CD14-positive monocyte (primary cell): ENCODE measurements around the gene CR1L. TPM values are rescaled to one million over a fixed set of nuclear protein-coding genes. Genes with fewer than 3 reads are reported as not detected.

Experiments
- DNase-seq, 3 donors: peaks; one replicate each; pipeline ENCODE4 v3.0.0-alpha.2; 2011 to 2022
- H2AFZ ChIP-seq: 2 replicates; pipeline ENCODE4 v1.6.0; 2012; ENCODE audit warnings: mild to moderate bottlenecking, low read depth, low read length, inconsistent platforms; ENCODE audit not compliant: insufficient read depth, poor library complexity, severe bottlenecking
- H3K27ac ChIP-seq, 2 donors: 1 replicate in 1 of 2; 2 replicates in 1 of 2; pipeline ENCODE4 v1.5.1; 2012 to 2013; ENCODE audit warnings: low read length in 2 of 2, control low read depth in 1 of 2, inconsistent platforms in 1 of 2, low read depth in 1 of 2, mild to moderate bottlenecking in 1 of 2
- H3K27me3 ChIP-seq, 2 donors: one replicate each; pipeline versions ENCODE4 v1.6.0 to v1.6.1; 2011 to 2013; ENCODE audit warnings: low read length in 2 of 2; ENCODE audit not compliant: control insufficient read depth in 2 of 2, insufficient read depth in 2 of 2
- H3K36me3 ChIP-seq, 2 donors: replicated peaks in 1 of 2; 1 replicate in 1 of 2; 2 replicates in 1 of 2; pipeline versions ENCODE4 v1.5.1 to v1.6.1; 2012 to 2013; ENCODE audit warnings: low read length in 2 of 2, control low read depth in 1 of 2, inconsistent platforms in 1 of 2, mild to moderate bottlenecking in 1 of 2; ENCODE audit not compliant: insufficient read depth in 2 of 2, control insufficient read depth in 1 of 2
- H3K4me1 ChIP-seq, 2 donors: 1 replicate in 1 of 2; 2 replicates in 1 of 2; pipeline versions ENCODE4 v1.5.1 to v1.6.1; 2012 to 2013; ENCODE audit warnings: low read length in 2 of 2, control low read depth in 1 of 2, inconsistent platforms in 1 of 2, mild to moderate bottlenecking in 1 of 2, moderate library complexity in 1 of 2; ENCODE audit not compliant: insufficient read depth in 2 of 2, control insufficient read depth in 1 of 2
- H3K4me2 ChIP-seq: replicated peaks from 2 replicates; pipeline ENCODE3; 2012; ENCODE audit warnings: low read length, moderate library complexity, mild to moderate bottlenecking; ENCODE audit not compliant: poor library complexity, severe bottlenecking; ENCODE audit errors: extremely low read depth
- H3K4me3 ChIP-seq, 3 experiments: fragments of 200-600 bp in 1 of 3; sonication (generic) in 1 of 3; replicated peaks in 1 of 3; 1 replicate in 2 of 3; 2 replicates in 1 of 3; pipeline ENCODE4 v1.5.1; 2011 to 2013; ENCODE audit warnings: low read length in 3 of 3, mild to moderate bottlenecking in 3 of 3, control low read depth in 2 of 3, low read depth in 2 of 3, inconsistent platforms in 1 of 3, moderate library complexity in 1 of 3
- H3K79me2 ChIP-seq: 2 replicates; pipeline ENCODE4 v1.6.0; 2012; ENCODE audit warnings: mild to moderate bottlenecking, control low read depth, inconsistent platforms, low read length, moderate library complexity; ENCODE audit not compliant: insufficient read depth
- H3K9ac ChIP-seq: 2 replicates; pipeline ENCODE4 v1.6.0; 2017; ENCODE audit warnings: low read length, mild to moderate bottlenecking; ENCODE audit not compliant: insufficient read depth, poor library complexity, severe bottlenecking
- H3K9me3 ChIP-seq, 2 donors: replicated peaks in 1 of 2; 1 replicate in 1 of 2; 2 replicates in 1 of 2; pipeline versions ENCODE4 v1.5.1 to v1.6.1; 2012 to 2013; ENCODE audit warnings: low read length in 2 of 2, control low read depth in 1 of 2; ENCODE audit not compliant: control insufficient read depth in 1 of 2, insufficient read depth in 1 of 2
- H4K20me1 ChIP-seq: 2 replicates; pipeline ENCODE4 v1.6.0; 2012; ENCODE audit warnings: mild to moderate bottlenecking, low read length, control low read depth, moderate library complexity; ENCODE audit not compliant: insufficient read depth
- H3K27ac Mint-ChIP-seq, 7 donors: one replicate each; pipeline ENCODE4 v1.8.0; 2020; ENCODE audit warnings: mild to moderate bottlenecking in 7 of 7, mixed read lengths in 7 of 7, moderate library complexity in 6 of 7, inconsistent platforms in 2 of 7
- H3K27me3 Mint-ChIP-seq, 3 donors: one replicate each; pipeline ENCODE4 v1.8.0; 2021 to 2022; ENCODE audit warnings: low read depth in 3 of 3, mild to moderate bottlenecking in 3 of 3, mixed read lengths in 3 of 3, moderate library complexity in 3 of 3, inconsistent platforms in 1 of 3
- H3K36me3 Mint-ChIP-seq, 2 donors: one replicate each; pipeline ENCODE4 v1.8.0; 2020; ENCODE audit warnings: mixed read lengths in 2 of 2, inconsistent platforms in 1 of 2, mild to moderate bottlenecking in 1 of 2
- H3K4me1 Mint-ChIP-seq: one replicate; pipeline ENCODE4 v1.8.0; 2020; ENCODE audit warnings: mild to moderate bottlenecking, mixed read lengths
- H3K4me3 Mint-ChIP-seq, 2 donors: one replicate each; pipeline ENCODE4 v1.8.0; 2020; ENCODE audit warnings: mild to moderate bottlenecking in 2 of 2, mixed read lengths in 2 of 2, moderate library complexity in 1 of 2
- H3K9me3 Mint-ChIP-seq, 7 donors: one replicate each; pipeline ENCODE4 v1.8.0; 2020 to 2022; ENCODE audit warnings: mixed read lengths in 7 of 7, mild to moderate bottlenecking in 6 of 7, moderate library complexity in 6 of 7, inconsistent platforms in 2 of 7
- WGBS: methylation state at CpG from one replicate; pipeline ENCODE4 v1.1.5; 2013; ENCODE audit warnings: missing lambda C conversion rate; ENCODE audit not compliant: insufficient coverage; 5-methylcytosine and 5-hydroxymethylcytosine counted together
- intact Hi-C, 2 donors: fragments of 100-400 bp; cut with micrococcal nuclease; formaldehyde crosslinking; loops; one replicate each; pipeline versions ENCODE4 v1.15.0 to v1.15.1; 2023
- polyA plus RNA-seq, 3 donors: library from polyadenylated mRNA; depleted of rRNA in 1 of 3; unstranded in 2 of 3; stranded (reverse) in 1 of 3; fragments of 300-500 nt in 2 of 3; fragments of >200 nt in 1 of 3; fragmentation: Illumina TruSeq in 2 of 3; gene quantifications; 1 replicate in 2 of 3; 2 replicates in 1 of 3; pipeline ENCODE4 v1.2.3, GENCODE V29; 2012 to 2021
- TF ChIP-seq, protein P1 (sequence below): fragments of 200-600 bp; IDR thresholded peaks from one replicate; pipeline ENCODE4 v1.8.0; 2022; ENCODE audit warnings: antibody characterized with exemption, mild to moderate bottlenecking

Gene CR1L
- polyA plus RNA-seq, 3 donors = 0.49 TPM; not detected in 2

DNA sequence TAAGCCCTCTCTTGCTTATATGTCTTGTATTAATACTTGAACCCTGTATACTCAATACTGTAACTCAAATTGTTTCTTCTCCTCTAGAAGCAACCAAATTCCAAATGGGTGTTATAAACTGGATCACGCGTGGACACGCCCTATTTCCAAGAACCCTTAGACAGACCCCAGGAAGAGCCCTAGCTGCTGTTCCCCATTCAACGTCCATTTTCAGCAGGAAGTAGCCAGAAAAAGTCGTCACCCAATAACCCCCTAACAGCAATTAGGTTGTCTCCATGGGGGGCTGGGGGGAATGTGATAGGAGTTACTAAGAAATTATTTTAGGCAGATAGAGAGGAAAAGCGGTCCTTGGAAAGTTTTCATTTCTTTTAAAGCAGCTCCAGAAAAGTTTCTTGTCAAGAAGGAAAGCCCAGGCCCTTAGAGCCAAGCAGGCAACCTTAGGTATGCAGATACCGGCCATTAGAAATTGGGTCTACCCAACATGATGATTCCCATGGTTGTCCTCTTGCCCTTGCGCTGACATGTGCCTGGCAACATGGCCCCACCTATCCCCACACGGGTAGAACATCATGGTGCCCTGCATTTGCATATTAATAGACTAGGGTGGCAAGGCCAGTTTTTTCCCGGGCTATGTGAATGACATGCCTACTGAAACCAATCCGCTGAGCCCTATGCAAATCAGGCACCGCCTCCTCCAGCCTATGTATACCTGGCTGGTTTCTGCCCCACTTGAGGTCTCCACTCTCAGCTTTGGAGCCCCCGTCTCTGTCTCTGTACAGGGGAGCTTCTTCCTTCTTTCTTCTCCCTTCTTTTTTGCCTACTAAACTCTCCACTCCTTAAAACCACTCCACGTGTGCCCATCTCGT, 102.9 kb downstream of the CR1L start:
- H3K79me2 ChIP-seq = peaks cover 10% of the 10 kb centered on the region
- DNase-seq = no peak
- Mint-ChIP-seq H3K9me3 (peaks cover 0 to 3% (median 0%) of the 10 kb centered on the region in 7 donors), H3K27ac (no peak overlapping the region), H3K27me3 (no peaks in the 10 kb centered on the region), H3K4me3 (no peak overlapping the region), H3K4me1 (peaks cover 25% of the 10 kb centered on the region), H3K36me3 (peaks cover 0 to 1% of the 10 kb centered on the region in 2 donors)
- TF ChIP-seq, protein P1, sequence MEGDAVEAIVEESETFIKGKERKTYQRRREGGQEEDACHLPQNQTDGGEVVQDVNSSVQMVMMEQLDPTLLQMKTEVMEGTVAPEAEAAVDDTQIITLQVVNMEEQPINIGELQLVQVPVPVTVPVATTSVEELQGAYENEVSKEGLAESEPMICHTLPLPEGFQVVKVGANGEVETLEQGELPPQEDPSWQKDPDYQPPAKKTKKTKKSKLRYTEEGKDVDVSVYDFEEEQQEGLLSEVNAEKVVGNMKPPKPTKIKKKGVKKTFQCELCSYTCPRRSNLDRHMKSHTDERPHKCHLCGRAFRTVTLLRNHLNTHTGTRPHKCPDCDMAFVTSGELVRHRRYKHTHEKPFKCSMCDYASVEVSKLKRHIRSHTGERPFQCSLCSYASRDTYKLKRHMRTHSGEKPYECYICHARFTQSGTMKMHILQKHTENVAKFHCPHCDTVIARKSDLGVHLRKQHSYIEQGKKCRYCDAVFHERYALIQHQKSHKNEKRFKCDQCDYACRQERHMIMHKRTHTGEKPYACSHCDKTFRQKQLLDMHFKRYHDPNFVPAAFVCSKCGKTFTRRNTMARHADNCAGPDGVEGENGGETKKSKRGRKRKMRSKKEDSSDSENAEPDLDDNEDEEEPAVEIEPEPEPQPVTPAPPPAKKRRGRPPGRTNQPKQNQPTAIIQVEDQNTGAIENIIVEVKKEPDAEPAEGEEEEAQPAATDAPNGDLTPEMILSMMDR = no peak
- intact Hi-C loops = no loop called here
- no peaks in the 10 kb centered on the region for H3K27me3 ChIP-seq
- WGBS = 98% methylated on average over 6 of the region's 15 CpGs
- no peak overlapping the region for H3K9ac ChIP-seq
- peaks cover 22 to 25% of the 10 kb centered on the region in 2 donors for H3K4me1 ChIP-seq
- no peaks in the 10 kb centered on the region for H3K36me3 ChIP-seq
- H3K4me3 ChIP-seq = no peak overlapping the region
- H3K4me2 ChIP-seq = no peak overlapping the region
- no peak overlapping the region for H2AFZ ChIP-seq
- peaks cover 2% of the 10 kb centered on the region for H4K20me1 ChIP-seq
- H3K27ac ChIP-seq = no peak overlapping the region
- no peaks in the 10 kb centered on the region for H3K9me3 ChIP-seq

- H2AFZ ChIP-seq = peak overlapping the region; percentile 0
- H3K27ac ChIP-seq = no peak overlapping the region
- H3K27me3 ChIP-seq = no peaks in the 10 kb centered on the region
- peaks cover 0 to 3% (median 0%) of the 10 kb centered on the region in 7 donors for H3K9me3 Mint-ChIP-seq
- H3K4me2 ChIP-seq = no peak overlapping the region
- no peak overlapping the region for H3K9ac ChIP-seq
- no peak overlapping the region for H3K4me3 ChIP-seq
- H3K9me3 ChIP-seq = no peaks in the 10 kb centered on the region
- H4K20me1 ChIP-seq = peaks cover 8% of the 10 kb centered on the region
- peaks cover 21% of the 10 kb centered on the region for H3K79me2 ChIP-seq
- H3K4me1 Mint-ChIP-seq = peaks cover 25% of the 10 kb centered on the region
- peak overlapping the region in 1 of 7 donors; percentile 26 for H3K27ac Mint-ChIP-seq
- DNase-seq = no peak
- H3K4me1 ChIP-seq = peaks cover 23 to 25% of the 10 kb centered on the region in 2 donors
- TF ChIP-seq, protein P1 = no peak
- intact Hi-C loops = no loop called here
- no peaks in the 10 kb centered on the region for H3K27me3 Mint-ChIP-seq
- no CpG with 5 or more reads among the region's 2 CpGs for WGBS
- no peaks in the 10 kb centered on the region for H3K36me3 ChIP-seq
- peaks cover 0 to 4% of the 10 kb centered on the region in 2 donors for H3K36me3 Mint-ChIP-seq
- no peak overlapping the region for H3K4me3 Mint-ChIP-seq
These were observed 104.0 kb downstream of the CR1L start for GRCh38 chr1:207748737-207749528.
